Karpas-422 (cell line): ENCODE measurements around the gene FHIT. TPM values are rescaled to one million over a fixed set of nuclear protein-coding genes. Genes with fewer than 3 reads are reported as not detected.

ENCODE experiments used
- DNase-seq: peaks from one replicate; pipeline ENCODE4 v3.0.0-alpha.2; 2015
- H2AFZ ChIP-seq: fragments of 200-600 bp; sonication (generic); 2 replicates; pipeline ENCODE4 v1.6.1; 2014; ENCODE audit warnings: antibody characterized with exemption, low read length, mixed read lengths
- H3K27ac ChIP-seq: fragments of 200-600 bp; sonication (generic); 2 replicates; pipeline ENCODE4 v1.5.1; 2014; ENCODE audit warnings: mild to moderate bottlenecking, low read length, moderate library complexity
- H3K27me3 ChIP-seq: fragments of 200-600 bp; sonication (generic); 2 replicates; pipeline ENCODE4 v1.6.1; 2014; ENCODE audit warnings: low read length, mixed read lengths
- H3K36me3 ChIP-seq: fragments of 200-600 bp; sonication (generic); 2 replicates; pipeline ENCODE4 v1.6.1; 2014; ENCODE audit warnings: low read length, mixed read lengths; ENCODE audit not compliant: insufficient read depth
- H3K4me1 ChIP-seq: fragments of 200-600 bp; sonication (generic); 2 replicates; pipeline ENCODE4 v1.6.1; 2014; ENCODE audit warnings: mild to moderate bottlenecking, low read length, mixed read lengths
- H3K4me2 ChIP-seq: fragments of 200-600 bp; sonication (generic); 2 replicates; pipeline ENCODE4 v1.6.1; 2014; ENCODE audit warnings: low read length, low read depth, mild to moderate bottlenecking; ENCODE audit not compliant: poor library complexity, severe bottlenecking
- H3K4me3 ChIP-seq: fragments of 200-600 bp; sonication (generic); 2 replicates; pipeline ENCODE4 v1.5.1; 2014; ENCODE audit warnings: mild to moderate bottlenecking, antibody characterized with exemption, low read length, mixed read lengths
- H3K79me2 ChIP-seq: fragments of 200-600 bp; sonication (generic); 2 replicates; pipeline ENCODE4 v1.6.1; 2014; ENCODE audit warnings: mild to moderate bottlenecking, low read length, mixed read lengths
- H3K9ac ChIP-seq: fragments of 200-600 bp; sonication (generic); 2 replicates; pipeline ENCODE4 v1.6.0; 2014; ENCODE audit warnings: low read length
- H3K9me2 ChIP-seq: fragments of 200-600 bp; sonication (generic), shearing (Covaris generic); replicated peaks from 2 replicates; pipeline ENCODE4 v1.6.0; 2014; ENCODE audit warnings: mild to moderate bottlenecking, low read length, moderate library complexity; ENCODE audit not compliant: insufficient read depth
- H3K9me3 ChIP-seq: fragments of 300-700, 200-600 bp; sonication (generic); 2 replicates; pipeline ENCODE4 v1.6.1; 2014; ENCODE audit warnings: low read length, mixed read lengths
- H4K20me1 ChIP-seq: fragments of 200-600 bp; sonication (generic); 2 replicates; pipeline ENCODE4 v1.6.1; 2014; ENCODE audit warnings: mild to moderate bottlenecking, antibody characterized with exemption, low read length, low read depth; ENCODE audit not compliant: insufficient read depth
- total RNA-seq: library from RNA; depleted of rRNA; stranded (reverse); fragments of >200 nt; shearing (Covaris generic); gene quantifications from 2 replicates; pipeline ENCODE4 v1.2.3, GENCODE V29; 2014; ENCODE audit warnings: low replicate concordance

FHIT gene
- total RNA-seq, 1 experiment from 2014 or later, result not detected

GRCh38 chr3:60064210-60065178 is 1186.8 kb downstream of the FHIT start:
- Histone ChIP-seq H3K9ac (no peak overlapping the region), H3K4me3 (no peak overlapping the region), H3K9me3 (peaks cover 14% of the 10 kb centered on the region), H3K79me2 (no peaks in the 10 kb centered on the region), H3K4me1 (no peaks in the 10 kb centered on the region), H4K20me1 (no peaks in the 10 kb centered on the region), H3K27me3 (no peaks in the 10 kb centered on the region), H3K36me3 (no peaks in the 10 kb centered on the region), H3K27ac (no peak overlapping the region), H3K9me2 (no peaks in the 10 kb centered on the region), H2AFZ (no peak overlapping the region), H3K4me2 (no peak overlapping the region)
- DNase-seq, result no peak

DNA sequence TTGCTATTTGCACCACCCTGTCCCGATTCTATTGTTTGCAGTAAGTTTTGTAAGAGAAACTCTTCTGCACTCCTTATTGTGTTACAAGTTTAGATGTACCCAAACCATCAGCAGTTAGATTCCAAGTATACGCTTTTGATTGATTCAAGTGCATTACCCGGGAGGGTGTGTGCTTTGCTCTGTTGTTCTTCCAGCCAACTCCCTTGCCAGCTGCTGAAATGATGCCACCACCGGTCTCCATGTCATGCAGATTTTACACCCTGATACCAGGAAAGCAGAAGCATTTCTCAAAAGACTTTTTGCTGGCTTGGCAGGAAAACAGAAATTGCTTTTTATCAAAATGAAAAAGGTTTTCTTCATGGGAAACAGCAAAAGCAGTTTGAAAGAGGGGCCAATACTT is 1194.8 kb downstream of the FHIT start:
- H4K20me1 ChIP-seq, result no peaks in the 10 kb centered on the region
- no peaks in the 10 kb centered on the region for H3K4me1 ChIP-seq
- no peak overlapping the region for H2AFZ ChIP-seq
- H3K9me3 ChIP-seq, result peaks cover 25% of the 10 kb centered on the region
- no peak overlapping the region for H3K4me3 ChIP-seq
- H3K79me2 ChIP-seq, result no peaks in the 10 kb centered on the region
- H3K27me3 ChIP-seq, result no peaks in the 10 kb centered on the region
- H3K9me2 ChIP-seq, result no peaks in the 10 kb centered on the region
- no peak overlapping the region for H3K4me2 ChIP-seq
- no peaks in the 10 kb centered on the region for H3K36me3 ChIP-seq
- no peak overlapping the region for H3K9ac ChIP-seq
- H3K27ac ChIP-seq, result no peak overlapping the region
- DNase-seq, result no peak

DNA sequence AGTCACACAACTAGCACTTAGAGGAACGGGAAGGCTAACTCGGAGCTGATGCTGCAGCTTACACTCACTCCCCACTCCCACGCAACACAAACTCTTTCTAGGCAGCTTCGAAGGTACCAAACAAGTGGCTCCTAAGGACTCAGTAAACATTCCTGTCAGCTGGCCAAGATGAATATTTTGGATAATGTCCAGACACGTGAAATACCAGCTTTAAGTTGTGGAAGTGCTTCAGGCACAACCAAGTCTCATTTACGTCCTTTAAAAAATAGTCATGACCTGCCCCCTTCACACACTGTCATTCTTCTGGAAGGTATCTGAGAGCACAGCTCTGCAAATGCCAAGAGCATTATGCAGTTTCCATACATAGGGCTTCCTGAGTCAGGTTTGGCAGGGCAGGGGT is 1195.5 kb downstream of the FHIT start:
- Histone ChIP-seq H3K27me3 (no peaks in the 10 kb centered on the region), H4K20me1 (no peaks in the 10 kb centered on the region), H3K9me2 (no peaks in the 10 kb centered on the region), H3K27ac (no peak overlapping the region), H3K9me3 (peaks cover 30% of the 10 kb centered on the region), H3K4me2 (no peak overlapping the region), H3K9ac (no peak overlapping the region), H3K79me2 (no peaks in the 10 kb centered on the region), H3K4me1 (no peaks in the 10 kb centered on the region), H2AFZ (no peak overlapping the region), H3K36me3 (no peaks in the 10 kb centered on the region), H3K4me3 (no peak overlapping the region)
- no peak for DNase-seq

DNA sequence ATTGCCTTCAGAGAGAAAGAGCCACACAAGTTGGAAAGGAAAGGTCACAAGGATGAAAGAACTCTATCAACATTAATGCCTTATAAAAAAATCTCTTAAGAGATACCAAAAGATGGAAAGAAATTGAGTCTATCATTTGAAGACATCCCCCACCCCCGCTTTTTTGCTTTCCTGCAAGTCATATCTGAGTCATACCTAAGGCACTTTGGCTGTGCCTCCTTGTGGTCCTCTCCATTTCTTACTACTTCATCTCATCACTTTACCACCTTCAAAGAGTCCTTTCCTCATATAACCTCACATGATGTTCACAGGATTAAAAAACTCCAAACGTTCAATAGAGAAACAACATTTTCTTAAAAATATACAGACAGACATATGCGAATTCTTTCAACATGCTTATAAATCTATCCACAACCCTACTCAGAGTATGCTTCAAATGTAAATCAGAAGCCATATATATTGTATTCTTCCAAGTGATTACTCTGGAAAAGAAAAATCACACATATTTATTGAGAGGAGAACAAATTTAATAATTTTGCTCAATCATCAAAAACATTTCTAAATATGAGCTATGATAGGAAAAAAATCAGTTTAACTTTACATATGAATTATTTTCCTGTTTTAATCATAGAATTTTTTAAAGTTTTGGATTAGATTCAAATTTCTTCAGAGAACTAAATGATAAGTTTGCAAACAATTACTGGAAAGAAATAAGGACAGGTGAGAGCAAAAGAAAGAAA is 1197.6 kb downstream of the FHIT start:
- Histone ChIP-seq H3K9ac (no peak overlapping the region), H4K20me1 (no peaks in the 10 kb centered on the region), H2AFZ (no peak overlapping the region), H3K4me2 (no peak overlapping the region), H3K4me1 (no peaks in the 10 kb centered on the region), H3K27ac (no peak overlapping the region), H3K4me3 (no peak overlapping the region), H3K27me3 (no peaks in the 10 kb centered on the region), H3K79me2 (no peaks in the 10 kb centered on the region), H3K9me2 (no peaks in the 10 kb centered on the region), H3K36me3 (no peaks in the 10 kb centered on the region), H3K9me3 (peaks cover 28% of the 10 kb centered on the region)
- DNase-seq, result no peak

GRCh38 chr3:60048447-60048848 is 1202.8 kb downstream of the FHIT start:
- Histone ChIP-seq H3K9me3 (peaks cover 25% of the 10 kb centered on the region), H3K27me3 (no peaks in the 10 kb centered on the region), H3K36me3 (no peaks in the 10 kb centered on the region), H2AFZ (no peak overlapping the region), H3K4me3 (no peak overlapping the region), H3K9me2 (no peaks in the 10 kb centered on the region), H3K79me2 (no peaks in the 10 kb centered on the region), H3K9ac (no peak overlapping the region), H4K20me1 (no peaks in the 10 kb centered on the region), H3K4me1 (no peaks in the 10 kb centered on the region), H3K4me2 (no peak overlapping the region), H3K27ac (no peak overlapping the region)
- no peak for DNase-seq

DNA sequence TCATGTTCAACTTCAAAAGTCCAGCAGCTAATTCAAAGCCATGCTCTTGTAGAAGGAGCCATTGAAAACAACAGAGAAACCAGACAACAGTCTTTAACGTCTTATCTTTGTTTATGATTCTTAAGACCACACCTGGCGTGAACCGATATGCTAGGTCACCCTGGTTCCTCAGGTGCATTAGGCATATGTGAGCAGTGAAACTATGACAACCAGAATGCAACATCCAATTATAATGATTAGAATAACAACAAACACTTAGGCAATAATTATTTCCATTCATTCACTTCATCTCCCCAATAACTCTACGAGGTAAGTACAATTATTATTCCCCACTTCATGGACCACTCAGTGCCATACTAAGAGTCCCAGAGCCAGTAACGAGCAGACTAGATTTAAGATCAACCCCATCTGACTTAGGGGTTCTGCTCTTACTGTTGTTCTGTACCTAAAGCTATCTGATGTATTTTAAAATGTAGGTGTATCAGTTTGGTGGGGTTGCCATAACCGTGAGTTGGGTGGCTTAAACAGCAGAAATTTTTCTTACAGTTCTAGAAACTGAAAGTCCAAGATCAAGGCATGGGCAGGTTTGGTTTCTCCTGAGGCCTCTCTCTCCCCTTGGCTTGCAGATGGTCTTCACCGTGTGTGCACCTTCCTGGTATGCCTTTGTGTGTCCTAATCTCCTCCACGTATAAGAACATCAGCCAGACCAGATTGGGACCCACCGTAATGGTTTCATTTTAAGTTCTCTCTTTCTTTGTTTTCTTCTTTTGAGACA is 1203.6 kb downstream of the FHIT start:
- no peak overlapping the region for H3K9ac ChIP-seq
- H3K4me1 ChIP-seq, result no peaks in the 10 kb centered on the region
- no peak overlapping the region for H3K27ac ChIP-seq
- no peak for DNase-seq
- no peaks in the 10 kb centered on the region for H4K20me1 ChIP-seq
- H3K9me3 ChIP-seq, result peaks cover 26% of the 10 kb centered on the region
- no peak overlapping the region for H2AFZ ChIP-seq
- no peaks in the 10 kb centered on the region for H3K9me2 ChIP-seq
- H3K36me3 ChIP-seq, result no peaks in the 10 kb centered on the region
- no peaks in the 10 kb centered on the region for H3K79me2 ChIP-seq
- H3K27me3 ChIP-seq, result no peaks in the 10 kb centered on the region
- H3K4me2 ChIP-seq, result no peak overlapping the region
- no peak overlapping the region for H3K4me3 ChIP-seq

GRCh38 chr3:60046210-60046609 is 1205.0 kb downstream of the FHIT start:
- H3K9me3 ChIP-seq, result peaks cover 30% of the 10 kb centered on the region
- H3K9ac ChIP-seq, result no peak overlapping the region
- no peaks in the 10 kb centered on the region for H3K79me2 ChIP-seq
- no peak for DNase-seq
- H3K27me3 ChIP-seq, result no peaks in the 10 kb centered on the region
- no peaks in the 10 kb centered on the region for H3K36me3 ChIP-seq
- no peak overlapping the region for H2AFZ ChIP-seq
- H4K20me1 ChIP-seq, result no peaks in the 10 kb centered on the region
- no peak overlapping the region for H3K4me2 ChIP-seq
- H3K4me1 ChIP-seq, result no peaks in the 10 kb centered on the region
- H3K27ac ChIP-seq, result no peak overlapping the region
- H3K9me2 ChIP-seq, result no peaks in the 10 kb centered on the region
- H3K4me3 ChIP-seq, result no peak overlapping the region

DNA sequence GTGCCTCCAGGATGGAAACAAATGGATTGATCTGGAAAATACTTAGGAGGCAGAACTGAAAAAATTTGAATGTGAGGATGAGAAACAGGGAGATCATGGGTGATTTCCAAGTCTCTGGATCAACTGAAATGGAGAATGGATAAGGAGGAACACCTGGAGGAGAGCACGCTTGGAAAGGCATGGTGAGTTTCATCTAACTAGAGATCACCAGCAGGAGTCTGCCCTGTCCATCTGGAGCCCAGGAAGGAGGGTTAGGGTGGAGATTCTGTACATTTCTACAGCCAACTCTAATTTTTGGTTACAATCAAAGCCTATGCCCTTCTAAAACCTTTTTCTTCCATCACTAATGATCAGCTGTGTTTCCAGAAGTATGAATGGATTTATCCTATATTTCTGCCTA is 1205.6 kb downstream of the FHIT start:
- no peaks in the 10 kb centered on the region for H3K36me3 ChIP-seq
- no peak overlapping the region for H3K4me3 ChIP-seq
- H3K4me2 ChIP-seq, result no peak overlapping the region
- no peaks in the 10 kb centered on the region for H4K20me1 ChIP-seq
- DNase-seq, result no peak
- no peak overlapping the region for H2AFZ ChIP-seq
- no peaks in the 10 kb centered on the region for H3K9me2 ChIP-seq
- no peaks in the 10 kb centered on the region for H3K27me3 ChIP-seq
- no peak overlapping the region for H3K27ac ChIP-seq
- no peaks in the 10 kb centered on the region for H3K4me1 ChIP-seq
- H3K9ac ChIP-seq, result no peak overlapping the region
- H3K9me3 ChIP-seq, result peaks cover 25% of the 10 kb centered on the region
- no peaks in the 10 kb centered on the region for H3K79me2 ChIP-seq
